ENCODE measurements around the gene MINDY4.

The MINDY4 gene

GRCh38 chr7:30739691-30740090, 31.5 kb upstream of the MINDY4 start:
- Histone ChIP-seq H3K4me3 (ENCODE audit: insufficient read depth, low read length, poor library complexity, severe bottlenecking) (no peak overlapping the region), H4K20me1 (ENCODE audit: low read depth, low read length) (no peaks in the 10 kb centered on the region), H3K4me2 (ENCODE audit: low read depth, low read length, poor library complexity, severe bottlenecking) (no peak overlapping the region), H2AFZ (ENCODE audit: low read depth, low read length, severe bottlenecking) (no peak overlapping the region), H3K9ac (ENCODE audit: low read length) (no peak overlapping the region), H3K79me2 (ENCODE audit: insufficient read depth, low read length) (no peaks in the 10 kb centered on the region), H3K9me2 (replicated peaks; ENCODE audit: insufficient read depth, low read length) (no peaks in the 10 kb centered on the region), H3K9me3 (ENCODE audit: insufficient read depth, low read length) (no peaks in the 10 kb centered on the region), H3K27ac (ENCODE audit: low read depth, low read length) (no peak overlapping the region), H3K27me3 (ENCODE audit: low read length) (no peaks in the 10 kb centered on the region), H3F3A (ENCODE audit: insufficient read depth) (no peaks in the 10 kb centered on the region), H3K36me3 (ENCODE audit: low read length) (no peaks in the 10 kb centered on the region)
- no peak for TF ChIP-seq EZH2phosphoT487 (conservative IDR thresholded peaks at IDR 0.05; ENCODE audit: low read length)
- TF ChIP-seq CTCF (IDR thresholded peaks at IDR 0.05; ENCODE audit: insufficient read depth, low read length, poor library complexity, severe bottlenecking) = no peak

GRCh38 chr7:30740417-30741181, 30.6 kb upstream of the MINDY4 start:
- no peaks in the 10 kb centered on the region for H4K20me1 ChIP-seq (ENCODE audit: low read depth, low read length)
- H3K4me2 ChIP-seq (ENCODE audit: low read depth, low read length, poor library complexity, severe bottlenecking) = no peak overlapping the region
- H3K36me3 ChIP-seq (ENCODE audit: low read length) = no peaks in the 10 kb centered on the region
- H3K9me2 ChIP-seq (replicated peaks; ENCODE audit: insufficient read depth, low read length) = no peaks in the 10 kb centered on the region
- no peaks in the 10 kb centered on the region for H3K9me3 ChIP-seq (ENCODE audit: insufficient read depth, low read length)
- H3K9ac ChIP-seq (ENCODE audit: low read length) = no peak overlapping the region
- H3F3A ChIP-seq (ENCODE audit: insufficient read depth) = no peaks in the 10 kb centered on the region
- H3K79me2 ChIP-seq (ENCODE audit: insufficient read depth, low read length) = no peaks in the 10 kb centered on the region
- no peak overlapping the region for H3K27ac ChIP-seq (ENCODE audit: low read depth, low read length)
- no peaks in the 10 kb centered on the region for H3K27me3 ChIP-seq (ENCODE audit: low read length)
- no peak overlapping the region for H2AFZ ChIP-seq (ENCODE audit: low read depth, low read length, severe bottlenecking)
- no peak overlapping the region for H3K4me3 ChIP-seq (ENCODE audit: insufficient read depth, low read length, poor library complexity, severe bottlenecking)
- TF ChIP-seq CTCF (IDR thresholded peaks at IDR 0.05; ENCODE audit: insufficient read depth, low read length, poor library complexity, severe bottlenecking) (peak; percentile 99), EZH2phosphoT487 (conservative IDR thresholded peaks at IDR 0.05; ENCODE audit: low read length) (no peak)

GRCh38 chr7:30741289-30741688, 29.9 kb upstream of the MINDY4 start:
- Histone ChIP-seq H3K9me3 (ENCODE audit: insufficient read depth, low read length) (no peaks in the 10 kb centered on the region), H2AFZ (ENCODE audit: low read depth, low read length, severe bottlenecking) (no peak overlapping the region), H4K20me1 (ENCODE audit: low read depth, low read length) (no peaks in the 10 kb centered on the region), H3K79me2 (ENCODE audit: insufficient read depth, low read length) (no peaks in the 10 kb centered on the region), H3F3A (ENCODE audit: insufficient read depth) (no peaks in the 10 kb centered on the region), H3K9me2 (replicated peaks; ENCODE audit: insufficient read depth, low read length) (no peaks in the 10 kb centered on the region), H3K27ac (ENCODE audit: low read depth, low read length) (no peak overlapping the region), H3K4me2 (ENCODE audit: low read depth, low read length, poor library complexity, severe bottlenecking) (no peak overlapping the region), H3K36me3 (ENCODE audit: low read length) (no peaks in the 10 kb centered on the region), H3K9ac (ENCODE audit: low read length) (no peak overlapping the region), H3K27me3 (ENCODE audit: low read length) (no peaks in the 10 kb centered on the region), H3K4me3 (ENCODE audit: insufficient read depth, low read length, poor library complexity, severe bottlenecking) (no peak overlapping the region)
- TF ChIP-seq EZH2phosphoT487 (conservative IDR thresholded peaks at IDR 0.05; ENCODE audit: low read length) (no peak), CTCF (IDR thresholded peaks at IDR 0.05; ENCODE audit: insufficient read depth, low read length, poor library complexity, severe bottlenecking) (no peak)

Measured in SU-DHL-6 (cell line).